Endothelial cell of umbilical vein (primary cell): ENCODE measurements around the gene HBEGF. TPM values are rescaled to one million over a fixed set of nuclear protein-coding genes. Genes with fewer than 3 reads are reported as not detected.

Experiments used
- BruUV-seq: library from RNA; stranded (reverse); fragments of 400-500 nt; replicated peaks from 2 replicates; lab custom pipeline; 2021; lab: Mats Ljungman, UMichigan
- CTCF ChIA-PET: fragments of 300-600, 350-600 bp; sonication (Branson Sonifier 250); formaldehyde crosslinking; loops from one replicate; lab custom pipeline; 2021; ENCODE audit warnings: antibody characterized with exemption, inconsistent platforms; lab: Charles Lee
- POLR2A ChIA-PET: fragments of 300-600, 350-600 bp; sonication (Branson Sonifier 250); formaldehyde crosslinking; loops from one replicate; lab custom pipeline; 2021; ENCODE audit warnings: antibody characterized with exemption, inconsistent platforms; lab: Charles Lee
- DNase-seq: peaks from one replicate; pipeline ENCODE4 v3.0.0-alpha.2; 2011; ENCODE audit warnings: low read depth, low spot score
- FAIRE-seq: peaks from 2 replicates; lab custom pipeline; 2011; peaks lifted over from hg19 to GRCh38; lab: Jason Lieb, UNC
- H2AFZ ChIP-seq: 2 replicates; pipeline ENCODE4 v1.6.0; 2012; ENCODE audit warnings: low read depth, low read length, control low read depth, inconsistent platforms
- H3K27ac ChIP-seq: 2 replicates; pipeline ENCODE4 v1.5.1; 2011; ENCODE audit warnings: low read depth, mild to moderate bottlenecking, control low read depth, low read length, moderate library complexity; ENCODE audit not compliant: insufficient read depth
- H3K27me3 ChIP-seq, 2 experiments: 2 replicates each; pipeline versions ENCODE4 v1.6.0 to v1.6.1; 2011; ENCODE audit warnings: low read length in 2 of 2, mixed read lengths in 1 of 2; ENCODE audit not compliant: control insufficient read depth in 2 of 2, insufficient read depth in 2 of 2
- H3K36me3 ChIP-seq, 2 experiments: 2 replicates in 1 of 2; 3 replicates in 1 of 2; pipeline ENCODE4 v1.5.1; 2011; ENCODE audit warnings: low read length in 2 of 2, mild to moderate bottlenecking in 1 of 2, moderate library complexity in 1 of 2; ENCODE audit not compliant: control insufficient read depth in 2 of 2, insufficient read depth in 2 of 2; ENCODE audit errors: extremely low read depth in 1 of 2
- H3K4me1 ChIP-seq: 3 replicates; pipeline ENCODE4 v1.5.1; 2011; ENCODE audit warnings: mild to moderate bottlenecking, low read length; ENCODE audit not compliant: control insufficient read depth, insufficient read depth; ENCODE audit errors: extremely low read depth
- H3K4me2 ChIP-seq: 2 replicates; pipeline ENCODE4 v1.6.1; 2011; ENCODE audit warnings: low read length, control low read depth, mixed read lengths; ENCODE audit not compliant: insufficient read depth
- H3K4me3 ChIP-seq, 3 experiments: fragments of 200-600 bp in 1 of 3; sonication (generic), shearing (Covaris generic) in 1 of 3; replicated peaks in 1 of 3; 2 replicates each; pipeline ENCODE4 v1.5.1; 2011 to 2016; ENCODE audit warnings: control low read depth in 3 of 3, low read length in 3 of 3, mild to moderate bottlenecking in 2 of 3, inconsistent platforms in 1 of 3, low read depth in 1 of 3, moderate library complexity in 1 of 3; ENCODE audit not compliant: insufficient read depth in 1 of 3
- H3K79me2 ChIP-seq: 2 replicates; pipeline ENCODE4 v1.6.0; 2012; ENCODE audit warnings: low read length, inconsistent platforms; ENCODE audit not compliant: control insufficient read depth, insufficient read depth
- H3K9ac ChIP-seq: replicated peaks from 2 replicates; pipeline ENCODE3; 2011; ENCODE audit warnings: low read length, control low read depth; ENCODE audit not compliant: insufficient read depth; ENCODE audit errors: extremely low read depth
- H3K9me1 ChIP-seq: replicated peaks from 3 replicates; pipeline ENCODE4 v1.6.0; 2011; ENCODE audit warnings: mild to moderate bottlenecking, low read length; ENCODE audit not compliant: control insufficient read depth, insufficient read depth; ENCODE audit errors: extremely low read depth
- H3K9me3 ChIP-seq: replicated peaks from 2 replicates; pipeline ENCODE4 v1.5.1; 2012; ENCODE audit warnings: low read length, inconsistent platforms; ENCODE audit not compliant: control insufficient read depth, insufficient read depth
- H4K20me1 ChIP-seq: replicated peaks from 2 replicates; pipeline ENCODE3; 2011; ENCODE audit warnings: mild to moderate bottlenecking, low read length; ENCODE audit not compliant: control insufficient read depth, insufficient read depth; ENCODE audit errors: extremely low read depth
- CTCF ChIP-seq, 2 donors: IDR thresholded peaks; 1 replicate in 1 of 2; 2 replicates in 1 of 2; pipeline ENCODE4 v1.5.1; 2011; ENCODE audit warnings: low read length in 2 of 2, mild to moderate bottlenecking in 2 of 2, moderate library complexity in 2 of 2, control low read depth in 1 of 2, inconsistent platforms in 1 of 2, low read depth in 1 of 2; ENCODE audit not compliant: insufficient read depth in 1 of 2; ENCODE audit errors: extremely low read depth in 1 of 2
- EZH2 ChIP-seq: IDR thresholded peaks from 2 replicates; pipeline ENCODE4 v1.6.1; 2012; ENCODE audit warnings: borderline replicate concordance, low read depth, mild to moderate bottlenecking, moderate library complexity, low read length, inconsistent platforms; ENCODE audit not compliant: severe bottlenecking
- FOS ChIP-seq: IDR thresholded peaks from 2 replicates; pipeline ENCODE4 v1.6.1; 2011; ENCODE audit warnings: mild to moderate bottlenecking, low read length, moderate library complexity, borderline replicate concordance; ENCODE audit not compliant: insufficient read depth
- GATA2 ChIP-seq: IDR thresholded peaks from 2 replicates; pipeline ENCODE4 v1.7.0; 2011; ENCODE audit warnings: low read depth, mild to moderate bottlenecking, moderate library complexity, mixed read lengths, low read length; ENCODE audit not compliant: insufficient read length, insufficient read depth
- JUN ChIP-seq: IDR thresholded peaks from 2 replicates; pipeline ENCODE4 v1.6.1; 2011; ENCODE audit warnings: borderline replicate concordance, low read depth; ENCODE audit not compliant: insufficient read length, insufficient read depth
- MAX ChIP-seq: IDR thresholded peaks from 2 replicates; pipeline ENCODE4 v1.6.1; 2011; ENCODE audit not compliant: insufficient read depth, insufficient read length
- MYC ChIP-seq: IDR thresholded peaks from one replicate; pipeline ENCODE4 v1.6.1; 2011; ENCODE audit warnings: mild to moderate bottlenecking, low read depth, low read length
- POLR2A ChIP-seq: IDR thresholded peaks from 2 replicates; pipeline ENCODE4 v1.6.1; 2012; ENCODE audit warnings: low read depth, mild to moderate bottlenecking, control low read depth, low read length
- POLR2AphosphoS5 ChIP-seq: IDR thresholded peaks from 2 replicates; pipeline ENCODE4 v1.6.1; 2012; ENCODE audit warnings: low read depth, mild to moderate bottlenecking, control low read depth, low read length, moderate library complexity; ENCODE audit not compliant: insufficient read depth
- dilution Hi-C: fragments of 300-500 bp; cut with MboI; formaldehyde crosslinking; loops from one replicate; pipeline ENCODE4 v1.15.0; 2019; ENCODE audit warnings: low sequenced_read_pairs; ENCODE audit not compliant: extremely low pct_ligation_motif_present
- intact Hi-C: fragments of 100-400 bp; cut with micrococcal nuclease; formaldehyde crosslinking; loops from one replicate; pipeline ENCODE4 v1.10.0; 2022
- polyA plus RNA-seq, 4 experiments: library from polyadenylated mRNA; depleted of rRNA in 3 of 4; stranded (reverse) in 3 of 4; unstranded in 1 of 4; fragments of >200 nt; gene quantifications; 2 replicates each; pipeline versions ENCODE4 v1.2.1 to v1.2.3, GENCODE V29; 2011 to 2012; ENCODE audit warnings: missing spikeins in 1 of 4
- total RNA-seq: library from RNA; stranded (reverse); gene quantifications from 2 replicates; pipeline ENCODE4 v1.2.3, GENCODE V29; 2021

HBEGF gene
- total and polyA plus RNA-seq, 2 donors (not counting 3 experiments of a cell fraction or from before 2014, with no cell fraction given) = 33.2 to 79.8 TPM

GRCh38 chr5:140322751-140323731 lies 23.4 kb downstream of the HBEGF start:
- Histone ChIP-seq H3K9me1 (no peaks in the 10 kb centered on the region), H3K4me2 (peak overlapping the region; percentile 46), H3K4me1 (peaks cover 55% of the 10 kb centered on the region), H3K36me3 (no peaks in the 10 kb centered on the region), H2AFZ (peak overlapping the region; percentile 4), H3K79me2 (no peaks in the 10 kb centered on the region), H3K4me3 (no peak overlapping the region), H3K9ac (peak overlapping the region; percentile 95), H3K27me3 (no peaks in the 10 kb centered on the region), H3K9me3 (no peaks in the 10 kb centered on the region), H4K20me1 (no peaks in the 10 kb centered on the region), H3K27ac (peak overlapping the region; percentile 99)
- intact Hi-C loops = loop anchor here (1.0 to 2.0 kb wide), 6 partner anchors 11 to 77 kb away; partner anchors contain the start of gene HBEGF
- FAIRE-seq (peak; percentile 94), DNase-seq (peak; percentile 94)
- TSS peak; percentile 86 for BruUV-seq
- TF ChIP-seq POLR2A (no peak), MYC (no peak), FOS (peak; percentile 82), MAX (no peak), POLR2AphosphoS5 (peak; percentile 79), JUN (peak; percentile 63), CTCF (IDR thresholded peaks at IDR 0.05; ENCODE audit: extremely low read depth in 1 of 2, insufficient read depth in 1 of 2, low read depth in 1 of 2, low read length in 2 of 2) (no peak), EZH2 (no peak), GATA2 (peak; percentile 17)
- CTCF ChIA-PET = interaction anchor here (1.0 to 4.6 kb wide), 11 partner anchors 12 to 78 kb away, joined by 3 to 40 read pairs (median 5); partner anchors contain the start of gene HBEGF
- dilution Hi-C loops = no loop called here
- POLR2A ChIA-PET = interaction anchor here (0.7 to 1.7 kb wide), 11 partner anchors 11 to 230 kb away, joined by 3 to 14 read pairs (median 3); partner anchors contain the start of genes HBEGF and PFDN1
